GM23338 (cell line): ENCODE data around the gene ZNF578.

Experiments used
- CTCF ChIP-seq, 2 experiments: fragments of 200-600 bp in 1 of 2; sonication (generic) in 1 of 2; conservative IDR thresholded peaks; 2 replicates each; pipeline versions ENCODE4 v1.5.1 to v1.6.1; 2016 to 2017; ENCODE audit warnings: antibody characterized with exemption in 2 of 2, low read depth in 2 of 2, mild to moderate bottlenecking in 2 of 2, moderate library complexity in 1 of 2
- EZH2 ChIP-seq: fragments of 200-600 bp; sonication (generic); IDR thresholded peaks from one replicate; pipeline ENCODE4 v1.8.0; 2017; ENCODE audit warnings: antibody characterized with exemption, mild to moderate bottlenecking, low read depth; ENCODE audit not compliant: unreplicated experiment
- EZH2phosphoT487 ChIP-seq: fragments of 200-600 bp; sonication (generic); IDR thresholded peaks from one replicate; pipeline ENCODE4 v1.8.1; 2018; ENCODE audit warnings: antibody characterized with exemption; ENCODE audit not compliant: unreplicated experiment
- JUNB ChIP-seq: IDR thresholded peaks from one replicate; pipeline ENCODE4 v1.6.1; 2016; ENCODE audit warnings: antibody characterized with exemption; ENCODE audit not compliant: unreplicated experiment
- POLR2AphosphoS5 ChIP-seq: IDR thresholded peaks from 2 replicates; pipeline ENCODE4 v1.6.1; 2016; ENCODE audit warnings: antibody characterized with exemption, low read depth
- REST ChIP-seq: IDR thresholded peaks from one replicate; pipeline ENCODE4 v1.6.1; 2018; ENCODE audit warnings: antibody characterized with exemption; ENCODE audit not compliant: unreplicated experiment
- STAT1 ChIP-seq: IDR thresholded peaks from one replicate; pipeline ENCODE4 v1.6.1; 2016; ENCODE audit warnings: antibody characterized with exemption; ENCODE audit not compliant: unreplicated experiment
- ZNF114 ChIP-seq: fragments of 250-450 bp; sonication (Bioruptor Pico); IDR thresholded peaks from 2 replicates; pipeline ENCODE4 v1.5.0; 2020; ENCODE audit warnings: mild to moderate bottlenecking, moderate library complexity

GRCh38 chr19:52557231-52557995 is 104.1 kb downstream of the ZNF578 start:
- no peak for TF ChIP-seq CTCF (conservative IDR thresholded peaks at IDR 0.05; ENCODE audit: low read depth in 2 of 2)
- TF ChIP-seq POLR2AphosphoS5, result no peak
- TF ChIP-seq EZH2phosphoT487, result no peak
- TF ChIP-seq STAT1, result no peak
- TF ChIP-seq ZNF114 (CRISPR knock-in tag), result no peak
- TF ChIP-seq REST, result no peak
- TF ChIP-seq EZH2, result no peak
- TF ChIP-seq JUNB, result no peak
